GM19324 (cell line): ENCODE results near the gene PNPLA8.
"Not testable (repeated sequence)": the region's sequence is repeated elsewhere in the genome, so short reads cannot be mapped to it uniquely, and the experiment has no call there.

Experiments
- ATAC-seq: cut with Tn5 transposase; IDR thresholded peaks from one replicate; pipeline ENCODE4 v1.9.1; 2021; ENCODE audit warnings: mild to moderate bottlenecking, moderate library complexity; ENCODE audit not compliant: unreplicated experiment, low FRiP score

PNPLA8 gene, protein sequence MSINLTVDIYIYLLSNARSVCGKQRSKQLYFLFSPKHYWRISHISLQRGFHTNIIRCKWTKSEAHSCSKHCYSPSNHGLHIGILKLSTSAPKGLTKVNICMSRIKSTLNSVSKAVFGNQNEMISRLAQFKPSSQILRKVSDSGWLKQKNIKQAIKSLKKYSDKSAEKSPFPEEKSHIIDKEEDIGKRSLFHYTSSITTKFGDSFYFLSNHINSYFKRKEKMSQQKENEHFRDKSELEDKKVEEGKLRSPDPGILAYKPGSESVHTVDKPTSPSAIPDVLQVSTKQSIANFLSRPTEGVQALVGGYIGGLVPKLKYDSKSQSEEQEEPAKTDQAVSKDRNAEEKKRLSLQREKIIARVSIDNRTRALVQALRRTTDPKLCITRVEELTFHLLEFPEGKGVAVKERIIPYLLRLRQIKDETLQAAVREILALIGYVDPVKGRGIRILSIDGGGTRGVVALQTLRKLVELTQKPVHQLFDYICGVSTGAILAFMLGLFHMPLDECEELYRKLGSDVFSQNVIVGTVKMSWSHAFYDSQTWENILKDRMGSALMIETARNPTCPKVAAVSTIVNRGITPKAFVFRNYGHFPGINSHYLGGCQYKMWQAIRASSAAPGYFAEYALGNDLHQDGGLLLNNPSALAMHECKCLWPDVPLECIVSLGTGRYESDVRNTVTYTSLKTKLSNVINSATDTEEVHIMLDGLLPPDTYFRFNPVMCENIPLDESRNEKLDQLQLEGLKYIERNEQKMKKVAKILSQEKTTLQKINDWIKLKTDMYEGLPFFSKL

DNA sequence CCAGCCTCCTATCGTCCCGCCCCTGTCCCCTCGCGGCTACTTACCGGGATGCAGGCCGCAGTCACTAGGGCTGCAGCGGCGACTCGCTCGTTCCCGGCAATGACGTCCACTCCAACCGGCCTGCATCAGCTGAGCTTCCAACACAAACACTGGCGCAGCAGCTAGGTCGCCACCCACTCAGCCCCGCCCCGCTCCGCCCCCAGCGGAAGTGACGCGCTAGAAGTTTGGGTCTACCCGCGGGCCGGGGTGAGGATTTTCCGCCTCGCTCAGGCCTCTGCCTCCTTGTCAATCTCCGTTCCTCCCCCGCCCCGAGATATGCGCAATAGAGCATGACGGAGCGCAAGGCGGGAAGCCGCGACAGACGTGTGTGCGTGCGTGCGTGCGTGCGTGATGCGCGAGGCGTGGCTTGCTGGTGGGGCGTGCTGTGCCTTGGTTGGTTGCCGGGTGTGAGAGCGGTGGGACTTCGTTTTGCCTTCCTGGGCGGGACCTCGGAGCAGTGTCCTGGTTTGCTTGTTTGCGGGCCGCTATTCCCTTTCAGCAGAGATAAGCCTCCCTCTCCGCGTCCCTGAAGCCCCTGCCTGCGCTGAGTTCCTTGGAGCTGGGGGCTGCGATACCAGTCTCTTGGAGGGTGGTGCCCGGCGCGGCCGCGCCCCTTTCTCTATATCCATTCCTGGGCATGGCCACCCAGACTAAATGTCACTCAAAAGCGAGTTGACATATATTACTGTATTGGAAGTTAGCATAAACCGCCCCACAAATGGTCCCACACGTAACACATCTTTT is at the start of gene PNPLA8:
Gene PNPLA8 (minus strand): TSS at position 151 of the 783 bp plus-strand sequence. CDS start 10,644 bp downstream, outside the sequence.
- peak; percentile 99 for ATAC-seq

DNA sequence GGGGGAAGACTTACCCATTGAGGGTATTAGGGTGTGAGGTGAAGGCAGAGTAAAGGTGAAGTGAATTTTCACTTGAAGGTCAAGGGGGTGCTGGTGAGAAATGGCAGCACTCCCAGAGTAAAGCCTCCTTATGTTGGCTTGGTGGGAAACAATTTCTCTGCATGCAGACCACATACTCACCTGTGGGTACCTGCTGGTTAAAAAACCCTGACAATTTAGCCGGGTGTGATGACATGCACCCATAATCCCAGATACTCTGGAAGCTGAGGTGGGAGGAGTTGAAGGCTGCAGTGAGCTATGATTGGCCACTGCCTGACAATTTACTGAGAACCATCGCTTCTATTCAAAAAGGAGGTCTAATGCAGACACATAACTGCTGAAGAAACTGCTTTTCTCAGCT is 49.2 kb upstream of the PNPLA8 start:
- no peak for ATAC-seq

DNA sequence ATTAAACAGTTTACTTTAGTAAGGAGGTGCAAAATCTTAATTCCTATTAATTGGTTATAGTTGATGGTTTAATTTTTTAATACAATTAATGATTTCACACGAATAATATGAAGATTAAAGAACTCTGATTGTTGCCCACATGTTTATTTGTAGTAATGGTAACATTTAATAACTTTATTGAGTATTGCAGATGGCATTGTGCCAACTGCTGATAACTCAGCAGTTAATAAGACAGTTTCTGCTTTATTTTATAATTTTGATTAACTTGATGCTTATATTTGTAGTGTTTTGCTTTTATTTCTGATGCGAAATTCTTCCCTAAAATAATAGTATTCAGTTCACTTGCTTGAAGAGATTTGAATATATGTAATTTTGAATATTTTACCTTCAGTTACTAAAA is 46.5 kb upstream of the PNPLA8 start:
- no peak for ATAC-seq

DNA sequence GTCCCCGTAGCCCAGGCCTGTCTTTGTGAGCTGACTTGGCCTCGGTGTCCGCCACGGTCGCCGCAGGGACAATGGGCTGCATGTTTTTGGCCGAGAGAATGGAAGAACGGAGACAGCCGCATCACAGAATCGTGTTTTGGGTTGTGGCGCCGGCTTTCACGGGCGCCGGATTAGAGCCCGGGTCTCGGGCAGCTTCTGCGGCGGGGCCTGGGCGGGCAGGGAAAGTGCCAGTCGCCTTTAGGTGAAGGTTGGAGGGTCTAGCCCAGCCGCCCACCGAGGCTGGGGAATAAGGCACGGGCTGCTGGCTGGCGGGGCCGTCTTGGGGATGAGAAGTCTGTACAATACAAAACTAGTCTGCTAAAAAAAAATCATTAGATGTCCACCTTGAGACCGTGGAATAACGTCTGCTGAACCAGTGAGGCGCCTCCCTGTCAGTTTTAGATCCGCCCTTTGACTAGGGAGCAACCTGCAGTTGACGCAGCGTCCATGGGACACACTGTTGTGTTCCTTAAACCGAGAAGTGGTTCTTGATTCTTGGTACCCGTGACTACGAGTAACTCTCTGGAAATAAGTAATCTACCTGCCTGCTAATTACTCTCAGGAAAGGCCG is 44.3 kb upstream of the PNPLA8 start:
- peak; percentile 21 for ATAC-seq

DNA sequence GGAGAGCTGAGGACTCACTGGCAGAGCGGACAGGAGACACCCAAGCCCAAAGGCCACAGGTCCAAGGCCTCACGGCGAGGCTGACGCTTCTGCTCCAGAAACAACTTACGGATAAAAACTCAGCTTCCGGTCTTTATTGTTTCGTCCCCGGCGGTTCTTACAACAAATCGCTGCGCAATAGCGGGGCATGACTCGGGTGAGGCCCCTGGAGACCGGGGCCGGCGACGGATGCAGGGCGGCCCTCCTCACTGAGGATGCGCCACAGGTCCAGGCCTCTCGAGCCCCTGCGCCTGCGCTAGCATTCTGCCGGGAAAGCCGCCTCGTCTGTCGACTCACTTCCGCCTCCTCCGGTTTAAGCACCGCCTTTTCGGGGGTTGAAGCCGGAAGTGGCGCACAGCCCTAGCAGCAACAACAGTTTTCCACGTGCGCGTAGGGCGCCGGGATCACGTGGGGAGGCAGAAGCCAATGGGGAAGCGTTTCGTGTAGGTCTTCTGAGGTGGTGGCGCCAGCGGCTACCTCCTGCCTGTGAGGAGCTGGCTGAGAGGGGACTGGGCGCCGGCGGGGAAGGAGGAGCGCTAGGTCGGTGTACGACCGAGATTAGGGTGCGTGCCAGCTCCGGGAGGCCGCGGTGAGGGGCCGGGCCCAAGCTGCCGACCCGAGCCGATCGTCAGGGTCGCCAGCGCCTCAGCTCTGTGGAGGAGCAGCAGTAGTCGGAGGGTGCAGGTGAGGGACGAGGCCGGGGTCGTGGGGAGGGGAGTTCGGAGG is 43.6 kb upstream of the PNPLA8 start, which contains the start of the genes DNAJB9 and THAP5:
Gene DNAJB9 (plus strand): TSS at position 494 of the 765 bp plus-strand sequence. CDS start 1,853 bp downstream, outside the sequence.
Gene THAP5 (minus strand): TSS at position 326 of the 765 bp plus-strand sequence. CDS start 137 bp downstream, at position 189.
- peak; percentile 97 for ATAC-seq

DNA sequence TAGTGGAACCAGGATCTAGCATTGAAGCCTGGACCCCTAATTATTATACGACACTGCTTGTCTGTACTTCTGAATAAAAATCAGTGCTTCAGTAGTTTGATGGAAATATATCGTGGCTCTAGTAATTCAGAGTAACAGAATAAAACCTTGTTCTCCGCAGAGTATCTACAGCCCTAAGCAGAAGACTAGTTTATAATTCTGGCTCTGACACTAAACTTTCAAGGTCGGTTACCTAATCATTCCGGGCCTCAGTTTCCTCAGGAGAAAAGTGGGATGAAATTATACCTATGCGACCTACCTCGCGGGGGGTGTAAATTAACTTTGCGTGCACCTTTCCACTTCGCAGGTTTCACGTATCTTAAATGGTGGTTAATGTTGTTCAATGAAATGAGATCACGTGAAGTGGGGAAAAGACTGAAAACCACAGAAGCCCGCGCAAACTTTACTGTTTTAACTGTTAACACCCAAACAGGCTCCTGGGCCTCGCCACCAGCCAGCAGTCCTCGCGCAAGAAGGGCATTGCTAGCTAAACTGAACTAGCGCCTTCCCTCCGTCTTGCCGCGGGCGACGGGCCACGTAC is 43.0 kb upstream of the PNPLA8 start:
- no peak for ATAC-seq

DNA sequence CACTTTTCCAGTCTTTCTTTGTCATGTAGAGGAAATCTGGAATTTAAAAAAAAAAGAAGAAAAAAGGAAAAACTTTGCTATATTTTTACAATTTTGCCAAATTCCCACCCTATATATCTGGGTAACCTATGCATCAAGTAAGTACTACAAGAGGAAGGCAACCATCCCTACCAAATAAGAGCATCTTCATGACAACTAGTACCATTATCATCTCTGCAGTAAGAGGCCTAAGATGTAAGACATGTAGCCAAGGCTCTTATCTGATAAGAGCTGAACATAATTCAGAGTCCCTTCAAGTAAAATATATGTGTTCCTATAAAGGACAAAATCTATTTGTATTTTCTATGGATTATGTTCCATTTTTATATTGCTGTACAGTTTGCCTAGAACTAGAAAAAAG is 40.1 kb upstream of the PNPLA8 start:
- no peak for ATAC-seq

DNA sequence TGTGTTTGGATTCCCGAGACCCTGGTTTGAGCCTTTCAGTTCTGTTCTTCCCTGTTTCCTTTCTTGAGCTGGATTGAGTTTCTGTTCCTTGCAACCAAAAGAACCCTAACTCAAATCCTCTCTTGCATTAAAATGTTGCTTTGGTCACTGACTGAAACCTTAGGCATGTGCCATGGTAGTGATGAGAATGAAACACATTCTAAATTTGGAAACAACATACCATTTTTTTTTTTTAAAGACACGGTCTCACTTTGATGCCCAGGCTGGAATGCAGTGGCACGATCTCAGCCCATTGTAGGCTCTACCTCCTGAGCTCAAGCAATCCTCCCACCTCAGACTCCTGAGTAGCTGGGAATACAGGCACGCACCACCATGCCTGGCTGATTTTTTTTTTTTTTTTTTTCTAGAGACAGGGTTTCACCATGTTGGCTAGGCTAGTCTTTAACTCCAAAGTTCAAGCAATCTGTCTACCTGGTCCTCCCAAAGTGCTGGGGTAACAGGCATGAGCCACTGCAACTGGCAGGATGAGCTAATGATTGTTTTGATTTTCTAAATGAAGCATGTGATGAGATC is 35.2 kb upstream of the PNPLA8 start:
- ATAC-seq, result no peak

DNA sequence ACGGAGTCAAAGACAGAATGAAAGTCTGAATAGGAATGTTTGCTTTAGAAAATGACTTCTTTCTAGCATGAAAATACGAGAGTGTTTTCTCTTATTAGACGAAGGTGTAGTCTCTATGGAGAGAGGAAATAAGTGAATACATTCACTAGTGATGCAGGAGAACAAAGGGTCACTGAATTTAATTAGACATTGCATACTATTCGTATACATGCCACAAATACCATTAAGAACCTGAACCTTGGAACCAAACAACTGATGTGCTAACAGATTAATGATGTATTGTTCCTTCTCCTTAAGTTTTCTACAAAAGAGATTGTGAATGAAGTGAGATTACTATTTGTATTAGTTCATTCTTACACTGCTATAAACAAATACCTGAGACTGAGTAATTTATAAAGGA is 33.3 kb upstream of the PNPLA8 start:
- ATAC-seq, result no peak

DNA sequence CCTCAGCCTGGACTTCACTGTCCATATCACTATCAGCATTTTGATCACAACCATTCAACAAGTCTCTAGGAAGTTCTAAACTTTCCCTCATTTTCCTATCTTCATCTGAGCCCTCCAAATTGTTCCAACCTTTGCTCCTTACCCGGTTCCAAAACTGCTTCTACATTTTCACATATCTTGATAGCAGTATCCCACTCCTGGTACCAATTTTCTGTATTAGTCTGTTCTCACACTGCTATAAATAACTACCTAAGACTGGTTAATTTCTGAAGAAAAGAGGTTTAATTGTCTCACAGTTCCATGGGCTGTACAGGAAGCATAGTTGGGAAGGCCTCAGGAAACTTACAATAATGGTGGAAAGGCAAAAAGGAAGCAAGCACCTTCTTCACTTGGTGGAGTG is 31.7 kb upstream of the PNPLA8 start:
- ATAC-seq, result no peak

DNA sequence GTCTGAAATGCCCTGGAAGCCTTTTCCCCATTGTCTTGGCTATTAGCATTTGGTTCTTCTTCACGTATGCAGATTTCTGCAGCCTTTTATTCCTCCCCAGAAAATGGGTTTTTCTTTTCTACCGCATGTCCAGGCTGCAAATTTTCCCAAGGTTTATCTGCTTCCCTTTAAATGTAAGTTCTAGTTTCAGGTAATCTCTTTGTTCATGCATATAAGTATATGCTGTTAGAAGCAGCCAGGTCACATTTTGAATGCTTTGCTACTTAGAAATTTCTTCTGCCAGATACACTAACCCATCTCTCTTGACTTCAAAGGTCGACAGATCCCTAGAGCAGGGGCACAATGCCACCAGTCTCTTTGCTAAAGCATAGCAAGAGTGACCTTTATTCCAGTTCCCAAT is 31.3 kb upstream of the PNPLA8 start:
- ATAC-seq, result no peak

DNA sequence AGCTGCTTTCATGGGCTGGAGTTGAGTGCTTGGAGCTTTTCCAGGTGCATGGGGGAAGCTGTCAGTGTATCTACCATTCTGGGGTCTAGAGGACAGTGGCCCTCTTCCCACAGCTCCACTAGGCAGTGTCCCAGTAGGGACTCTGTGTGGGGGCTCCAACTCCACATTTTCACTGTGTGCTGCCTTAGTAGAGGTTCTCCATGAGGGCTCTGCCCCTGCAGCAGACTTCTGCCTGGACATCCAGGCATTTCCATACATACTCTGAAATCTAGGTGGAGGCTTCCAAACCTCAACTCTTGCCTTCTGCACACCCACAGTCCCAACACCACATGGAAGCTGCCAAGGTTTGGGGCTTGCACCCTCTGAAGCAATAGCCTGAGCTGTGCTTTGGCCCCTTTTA is 30.7 kb upstream of the PNPLA8 start:
- ATAC-seq, result not testable (repeated sequence)

DNA sequence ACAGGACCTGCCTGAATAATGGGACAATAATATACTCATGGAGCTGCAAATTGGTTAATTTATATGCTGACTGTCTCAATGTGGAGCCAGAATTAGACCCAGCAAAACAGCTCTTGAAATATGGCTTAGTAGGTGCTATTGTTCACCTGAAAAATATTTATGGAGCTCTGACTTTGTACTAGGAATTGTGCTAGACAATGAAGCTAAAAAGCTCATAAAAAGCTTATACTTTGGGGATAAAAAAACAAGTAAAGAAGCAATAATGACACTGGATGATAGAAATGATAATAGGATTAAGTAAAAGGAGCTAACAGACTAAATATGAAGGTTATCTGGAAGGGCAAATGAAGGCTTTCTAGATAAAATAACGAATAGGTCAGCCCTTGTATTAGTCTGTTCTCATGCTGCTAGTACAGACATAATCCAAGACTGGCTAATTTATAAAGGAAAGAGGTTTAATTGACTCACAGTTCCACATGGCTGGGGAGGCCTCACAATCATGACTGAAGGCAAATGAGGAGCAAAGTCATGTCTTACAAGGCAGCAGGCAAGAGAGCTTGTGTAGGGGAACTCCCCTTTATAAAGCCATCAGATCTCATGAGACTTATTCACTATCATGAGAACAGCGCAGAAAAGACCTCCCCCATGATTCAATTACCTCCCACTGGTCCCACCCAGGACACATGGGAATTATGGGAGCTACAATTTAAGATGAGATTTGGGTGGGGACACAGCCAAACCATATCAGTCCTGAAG is 22.4 kb upstream of the PNPLA8 start:
- ATAC-seq, result not testable (repeated sequence)

DNA sequence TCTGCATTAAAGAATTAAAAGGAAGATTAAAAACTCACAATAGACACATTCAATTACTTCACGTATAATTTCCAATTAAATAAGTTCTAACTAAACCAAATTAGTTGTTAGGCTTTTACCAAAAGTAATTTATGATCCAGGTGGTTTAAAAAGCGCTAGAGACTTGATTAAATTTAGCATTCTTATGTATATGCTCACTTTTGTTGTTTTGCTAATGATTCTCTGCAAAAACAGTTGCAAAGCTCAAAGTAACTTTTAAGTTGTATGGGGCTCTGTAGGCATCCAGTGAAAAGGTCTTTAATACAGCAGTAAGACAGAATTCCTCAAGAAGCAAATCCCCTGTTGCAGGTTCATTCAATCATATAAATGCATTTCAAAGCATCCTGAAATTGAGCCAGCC is 15.5 kb upstream of the PNPLA8 start:
- ATAC-seq, result no peak

DNA sequence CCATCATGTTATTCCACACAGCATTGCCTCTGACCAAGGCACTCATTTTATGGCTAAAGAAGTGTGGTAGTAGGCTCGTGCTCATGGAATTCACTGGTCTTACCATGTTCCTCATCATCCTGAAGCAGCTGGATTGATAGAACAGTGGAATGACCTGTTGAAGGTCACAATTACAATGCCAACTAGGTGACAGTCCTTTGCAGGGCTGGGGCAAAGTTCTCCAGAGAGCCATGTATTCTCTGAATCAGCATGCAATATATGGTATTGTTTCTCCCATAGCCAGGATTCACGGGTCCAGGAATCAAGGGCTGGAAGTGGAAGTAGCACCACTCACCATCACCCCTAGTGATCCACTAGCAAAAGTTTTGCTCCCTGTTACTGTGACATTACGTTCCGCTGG is 12.8 kb upstream of the PNPLA8 start:
- ATAC-seq, result not testable (repeated sequence)

DNA sequence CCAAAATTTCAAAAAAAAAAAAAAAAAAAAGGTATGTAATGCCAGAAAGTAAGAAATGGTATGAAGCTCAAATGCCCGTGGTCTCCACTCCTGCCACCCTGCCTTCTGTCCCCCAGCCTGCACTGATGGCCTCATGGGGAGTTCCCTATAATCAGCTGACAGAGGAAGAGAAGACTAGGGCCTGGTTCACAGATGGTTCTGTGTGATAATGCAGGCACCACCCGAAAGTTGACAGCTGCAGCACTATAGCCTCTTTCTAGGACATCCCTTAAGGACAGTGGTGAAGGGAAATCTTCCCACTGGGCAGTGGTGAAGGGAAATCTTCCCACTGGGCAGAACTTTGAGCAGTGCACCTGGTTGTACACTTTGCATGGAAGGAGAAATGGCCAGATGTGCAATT is 12.3 kb upstream of the PNPLA8 start:
- not testable (repeated sequence) for ATAC-seq

DNA sequence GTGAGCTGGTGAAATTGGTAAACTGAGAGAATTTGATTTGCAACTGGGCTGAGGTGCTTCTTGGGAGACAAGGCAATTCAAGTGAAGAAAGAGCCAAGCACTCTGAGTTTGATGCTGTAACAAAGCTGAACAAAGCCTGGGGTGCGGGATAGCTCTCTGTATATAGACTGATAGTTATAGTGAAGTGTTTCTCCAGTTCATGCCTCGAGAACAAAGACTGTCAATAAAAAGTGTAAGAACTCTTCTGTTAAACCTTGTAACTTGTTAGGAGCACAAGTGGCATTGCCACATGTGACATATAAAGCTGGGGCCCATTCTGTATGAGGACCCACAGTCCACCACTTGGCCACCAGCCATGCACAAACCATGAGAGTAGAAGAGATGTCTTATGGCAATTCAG is 11.3 kb upstream of the PNPLA8 start:
- ATAC-seq, result no peak

DNA sequence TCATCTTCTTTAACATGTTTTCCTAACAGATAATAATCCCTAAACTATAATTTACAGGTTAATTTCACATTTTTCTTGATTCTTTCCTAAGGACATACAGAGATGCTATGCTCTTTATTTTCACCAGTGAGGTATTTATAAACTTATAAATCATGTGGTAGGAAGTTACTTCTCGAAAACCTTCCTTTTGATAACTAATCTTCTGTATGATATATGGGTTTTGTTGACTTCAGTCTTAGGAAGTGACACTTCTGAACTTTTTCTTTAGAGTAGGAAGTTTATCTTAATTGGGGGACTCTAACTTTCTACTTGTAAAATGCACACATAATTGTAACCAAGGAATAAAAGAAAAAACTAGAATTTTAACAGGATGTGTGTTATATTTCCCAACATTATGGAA is 9.8 kb upstream of the PNPLA8 start:
- ATAC-seq, result no peak
